ENCODE measurements around the gene LOXHD1. TPM values are rescaled to one million over a fixed set of nuclear protein-coding genes. Genes with fewer than 3 reads are reported as not detected.

LOXHD1 gene
- polyA plus RNA-seq, 4 donors, result 0.12 to 0.27 (median 0.19) TPM; not detected in 1

DNA sequence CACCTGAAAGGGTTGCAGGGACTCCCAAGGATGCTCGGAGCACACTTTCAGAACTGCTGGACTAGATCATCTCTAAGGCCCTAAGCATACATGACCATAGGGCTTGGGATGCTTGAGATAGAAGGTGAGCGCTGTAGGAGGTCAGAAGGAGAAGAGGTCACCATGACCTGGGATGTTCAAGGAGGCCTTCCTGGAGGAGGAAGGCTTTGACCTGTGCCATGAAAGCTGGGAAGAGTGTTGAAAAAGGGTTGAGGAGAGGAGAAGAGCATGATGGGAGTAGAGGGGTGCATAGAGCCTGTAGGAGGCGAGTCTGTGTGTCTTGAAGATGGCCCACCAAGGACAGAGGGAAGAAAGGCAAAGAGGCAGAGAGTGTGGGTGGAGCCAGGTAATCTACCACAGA is 222.4 kb downstream of the LOXHD1 start:
- no peak overlapping the region for H3K4me3 ChIP-seq (ENCODE audit: low read depth in 1 of 3, low read length in 3 of 3)
- H3K9me3 ChIP-seq (ENCODE audit: control insufficient read depth in 2 of 2, insufficient read depth in 1 of 2, low read depth in 1 of 2, low read length in 1 of 2), result no peaks in the 10 kb centered on the region
- H3K27ac ChIP-seq (ENCODE audit: low read depth in 1 of 3, low read length in 2 of 3), result no peak overlapping the region
- H3K36me3 ChIP-seq (ENCODE audit: control insufficient read depth in 3 of 3, insufficient read depth in 2 of 3, low read depth in 1 of 3, low read length in 3 of 3), result no peaks in the 10 kb centered on the region
- WGBS, 3 donors, result 86 to 93% (median 90%) methylated on average over 3 of the region's 3 CpGs
- DNase-seq (no peak), FAIRE-seq (no peak)
- H3K4me1 ChIP-seq (ENCODE audit: control insufficient read depth in 3 of 3, insufficient read depth in 2 of 3, low read depth in 1 of 3, low read length in 2 of 3), result no peaks in the 10 kb centered on the region
- no peaks in the 10 kb centered on the region for H3K27me3 ChIP-seq (ENCODE audit: control insufficient read depth in 3 of 3, insufficient read depth in 3 of 3, low read length in 3 of 3)

DNA sequence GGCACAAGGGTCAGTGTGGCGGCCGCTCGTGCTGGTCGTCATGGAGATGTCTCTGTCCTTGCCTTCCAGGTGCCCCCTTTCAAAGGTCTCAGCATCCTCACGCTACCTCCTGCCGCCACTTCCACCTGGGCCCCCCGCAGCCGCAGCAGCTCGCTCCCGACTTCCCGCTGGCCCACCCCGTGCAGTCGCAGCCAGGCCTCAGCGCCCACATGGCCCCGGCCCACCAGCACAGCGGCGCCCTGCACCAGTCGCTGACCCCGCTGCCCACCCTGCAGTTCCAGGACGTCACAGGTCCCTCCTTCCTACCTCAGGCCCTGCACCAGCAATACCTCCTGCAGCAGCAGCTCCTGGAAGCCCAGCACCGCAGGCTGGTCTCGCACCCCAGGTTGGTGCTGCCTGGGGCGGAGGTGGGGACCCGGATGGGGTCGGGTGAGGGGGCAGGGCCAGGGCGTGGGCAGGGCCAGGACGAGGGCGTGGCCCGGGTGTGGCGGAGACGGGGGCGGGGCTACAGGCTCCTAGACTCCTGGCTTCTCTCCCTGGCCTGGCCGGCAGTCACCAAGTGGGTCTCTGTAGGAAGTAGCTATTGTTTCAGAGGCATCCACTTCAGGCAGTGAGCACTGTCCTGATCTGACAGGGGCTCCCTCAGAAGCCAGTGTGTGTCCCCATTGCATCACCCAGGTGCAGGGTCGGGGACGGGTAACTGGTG is 223.7 kb downstream of the LOXHD1 start:
- WGBS, 3 donors, result 63 to 76% (median 73%) methylated on average over 34 to 35 of the region's 35 CpGs
- Histone ChIP-seq H3K27ac (ENCODE audit: low read depth in 1 of 3, low read length in 2 of 3) (no peak overlapping the region), H3K27me3 (ENCODE audit: control insufficient read depth in 3 of 3, insufficient read depth in 3 of 3, low read length in 3 of 3) (no peaks in the 10 kb centered on the region), H3K9me3 (ENCODE audit: control insufficient read depth in 2 of 2, insufficient read depth in 1 of 2, low read depth in 1 of 2, low read length in 1 of 2) (no peaks in the 10 kb centered on the region), H3K36me3 (ENCODE audit: control insufficient read depth in 3 of 3, insufficient read depth in 2 of 3, low read depth in 1 of 3, low read length in 3 of 3) (no peaks in the 10 kb centered on the region), H3K4me3 (ENCODE audit: low read depth in 1 of 3, low read length in 3 of 3) (no peak overlapping the region), H3K4me1 (ENCODE audit: control insufficient read depth in 3 of 3, insufficient read depth in 2 of 3, low read depth in 1 of 3, low read length in 2 of 3) (no peaks in the 10 kb centered on the region)
- DNase-seq, result no peak
- no peak for FAIRE-seq

DNA sequence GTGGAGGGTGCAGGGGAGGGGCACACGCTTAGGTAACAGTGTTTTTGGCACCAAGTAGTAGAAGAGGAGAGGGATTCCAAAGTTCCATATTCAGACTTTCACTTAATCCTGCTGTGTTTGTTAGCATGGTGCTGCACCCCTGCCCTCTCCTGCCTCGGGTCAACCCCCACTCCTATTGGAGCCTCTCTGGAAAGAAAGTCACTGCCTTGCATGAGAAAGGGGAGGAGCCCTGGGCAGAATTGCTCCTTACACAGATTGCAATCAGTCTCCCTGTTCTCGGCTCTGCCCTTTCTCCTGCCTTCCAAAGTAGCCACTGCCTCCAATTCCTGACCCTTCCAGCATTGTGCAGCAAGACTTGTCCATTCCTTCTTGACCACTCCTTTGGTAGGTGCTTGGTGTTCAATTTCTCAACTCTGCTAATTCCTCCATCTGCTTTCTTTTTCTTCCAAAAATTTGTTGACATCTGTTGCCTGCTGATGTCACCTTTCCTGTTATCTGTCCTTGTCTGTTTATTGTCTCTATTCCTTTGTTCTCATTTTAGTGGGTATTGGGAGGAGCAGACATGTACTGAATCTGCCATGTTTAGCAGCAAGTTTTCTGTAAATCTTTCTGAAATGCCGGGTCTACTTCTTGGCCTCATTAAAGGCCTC is 225.4 kb downstream of the LOXHD1 start:
- DNase-seq, result no peak
- Histone ChIP-seq H3K27me3 (ENCODE audit: control insufficient read depth in 3 of 3, insufficient read depth in 3 of 3, low read length in 3 of 3) (no peaks in the 10 kb centered on the region), H3K4me3 (ENCODE audit: low read depth in 1 of 3, low read length in 3 of 3) (no peak overlapping the region), H3K36me3 (ENCODE audit: control insufficient read depth in 3 of 3, insufficient read depth in 2 of 3, low read depth in 1 of 3, low read length in 3 of 3) (no peaks in the 10 kb centered on the region), H3K4me1 (ENCODE audit: control insufficient read depth in 3 of 3, insufficient read depth in 2 of 3, low read depth in 1 of 3, low read length in 2 of 3) (no peaks in the 10 kb centered on the region), H3K27ac (ENCODE audit: low read depth in 1 of 3, low read length in 2 of 3) (no peak overlapping the region), H3K9me3 (ENCODE audit: control insufficient read depth in 2 of 2, insufficient read depth in 1 of 2, low read depth in 1 of 2, low read length in 1 of 2) (no peaks in the 10 kb centered on the region)
- FAIRE-seq, result no peak
- 38 to 61% (median 43%) methylated on average over 4 of the region's 4 CpGs for WGBS, 3 donors

DNA sequence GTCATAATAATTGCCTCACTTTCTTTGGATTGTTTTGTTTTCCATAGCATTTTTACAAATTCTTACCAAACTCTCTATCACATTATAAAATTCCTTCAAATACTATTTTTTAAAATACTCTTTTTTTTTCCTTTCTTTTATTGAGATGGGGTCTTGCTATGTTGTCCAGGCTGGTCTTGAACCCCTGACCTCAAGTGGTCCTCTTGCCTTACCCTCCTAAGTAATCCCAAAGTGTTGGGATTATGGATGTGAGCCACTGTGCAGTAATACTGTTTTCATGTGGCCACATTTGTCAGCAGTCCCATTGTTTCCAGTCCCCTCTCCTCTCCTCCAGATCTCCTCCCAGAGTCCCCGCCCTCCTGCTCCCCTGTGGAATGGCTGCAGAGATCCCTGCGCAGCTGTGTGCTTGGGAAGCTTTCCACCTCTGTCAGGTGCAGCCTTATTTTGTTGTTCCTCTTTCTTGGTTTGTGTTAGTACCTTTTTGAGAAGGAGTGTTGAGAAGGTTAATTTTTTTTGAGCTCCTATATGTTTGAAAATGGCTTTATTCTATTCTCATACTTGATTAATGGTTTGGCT is 227.3 kb downstream of the LOXHD1 start:
- WGBS, 3 donors, result 60 to 79% (median 62%) methylated on average over 2 of the region's 2 CpGs
- Histone ChIP-seq H3K4me3 (ENCODE audit: low read depth in 1 of 3, low read length in 3 of 3) (no peak overlapping the region), H3K27me3 (ENCODE audit: control insufficient read depth in 3 of 3, insufficient read depth in 3 of 3, low read length in 3 of 3) (no peaks in the 10 kb centered on the region), H3K9me3 (ENCODE audit: control insufficient read depth in 2 of 2, insufficient read depth in 1 of 2, low read depth in 1 of 2, low read length in 1 of 2) (no peaks in the 10 kb centered on the region), H3K27ac (ENCODE audit: low read depth in 1 of 3, low read length in 2 of 3) (no peak overlapping the region), H3K4me1 (ENCODE audit: control insufficient read depth in 3 of 3, insufficient read depth in 2 of 3, low read depth in 1 of 3, low read length in 2 of 3) (no peaks in the 10 kb centered on the region), H3K36me3 (ENCODE audit: control insufficient read depth in 3 of 3, insufficient read depth in 2 of 3, low read depth in 1 of 3, low read length in 3 of 3) (no peaks in the 10 kb centered on the region)
- DNase-seq, result no peak
- FAIRE-seq, result no peak

DNA sequence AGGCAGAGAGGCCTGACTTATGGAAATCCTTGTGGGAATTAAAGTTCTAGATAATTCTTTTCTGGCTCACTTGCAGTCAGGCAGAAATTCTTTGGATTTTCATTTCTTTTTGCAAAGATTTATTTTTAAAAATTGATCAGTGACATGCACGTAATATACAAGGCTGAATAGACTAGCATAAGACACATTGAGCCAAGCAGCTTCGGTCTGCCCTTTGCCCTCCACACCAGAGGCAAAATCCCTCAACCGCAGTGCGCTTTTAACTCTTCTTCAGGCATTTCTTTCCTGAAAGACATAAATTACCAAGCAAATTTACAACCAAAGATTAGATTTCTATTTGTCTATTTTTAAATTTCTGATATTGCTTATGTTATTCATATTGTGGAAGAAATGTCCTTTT is 227.9 kb downstream of the LOXHD1 start:
- no peak for DNase-seq
- Histone ChIP-seq H3K27ac (ENCODE audit: low read depth in 1 of 3, low read length in 2 of 3) (no peak overlapping the region), H3K4me1 (ENCODE audit: control insufficient read depth in 3 of 3, insufficient read depth in 2 of 3, low read depth in 1 of 3, low read length in 2 of 3) (no peaks in the 10 kb centered on the region), H3K4me3 (ENCODE audit: low read depth in 1 of 3, low read length in 3 of 3) (no peak overlapping the region), H3K9me3 (ENCODE audit: control insufficient read depth in 2 of 2, insufficient read depth in 1 of 2, low read depth in 1 of 2, low read length in 1 of 2) (no peaks in the 10 kb centered on the region), H3K36me3 (ENCODE audit: control insufficient read depth in 3 of 3, insufficient read depth in 2 of 3, low read depth in 1 of 3, low read length in 3 of 3) (no peaks in the 10 kb centered on the region), H3K27me3 (ENCODE audit: control insufficient read depth in 3 of 3, insufficient read depth in 3 of 3, low read length in 3 of 3) (no peaks in the 10 kb centered on the region)
- 44 to 69% (median 53%) methylated on average over 4 of the region's 4 CpGs for WGBS, 3 donors
- FAIRE-seq, result no peak

DNA sequence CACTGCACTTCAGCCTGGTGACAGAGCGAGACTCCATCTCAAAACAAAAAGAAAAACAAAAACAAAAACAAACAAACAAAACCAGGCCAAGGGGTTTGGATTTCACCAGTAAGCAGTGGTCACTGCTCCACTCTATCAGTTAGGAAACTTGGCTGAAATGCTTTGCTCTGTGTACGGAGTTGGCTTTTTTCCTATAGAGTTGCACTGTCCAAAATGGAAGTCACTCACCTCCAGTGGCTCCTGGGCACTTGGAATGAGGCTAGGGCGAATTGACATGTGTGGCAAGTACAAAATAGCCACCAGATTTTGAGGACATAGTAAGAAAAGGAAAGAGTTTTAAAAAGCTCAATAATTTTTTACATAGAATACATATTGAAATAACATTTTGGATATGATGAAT is 228.7 kb downstream of the LOXHD1 start:
- no peaks in the 10 kb centered on the region for H3K36me3 ChIP-seq (ENCODE audit: control insufficient read depth in 3 of 3, insufficient read depth in 2 of 3, low read depth in 1 of 3, low read length in 3 of 3)
- WGBS, 3 donors, result 55 to 78% (median 64%) methylated on average over 3 of the region's 3 CpGs
- no peak for FAIRE-seq

DNA sequence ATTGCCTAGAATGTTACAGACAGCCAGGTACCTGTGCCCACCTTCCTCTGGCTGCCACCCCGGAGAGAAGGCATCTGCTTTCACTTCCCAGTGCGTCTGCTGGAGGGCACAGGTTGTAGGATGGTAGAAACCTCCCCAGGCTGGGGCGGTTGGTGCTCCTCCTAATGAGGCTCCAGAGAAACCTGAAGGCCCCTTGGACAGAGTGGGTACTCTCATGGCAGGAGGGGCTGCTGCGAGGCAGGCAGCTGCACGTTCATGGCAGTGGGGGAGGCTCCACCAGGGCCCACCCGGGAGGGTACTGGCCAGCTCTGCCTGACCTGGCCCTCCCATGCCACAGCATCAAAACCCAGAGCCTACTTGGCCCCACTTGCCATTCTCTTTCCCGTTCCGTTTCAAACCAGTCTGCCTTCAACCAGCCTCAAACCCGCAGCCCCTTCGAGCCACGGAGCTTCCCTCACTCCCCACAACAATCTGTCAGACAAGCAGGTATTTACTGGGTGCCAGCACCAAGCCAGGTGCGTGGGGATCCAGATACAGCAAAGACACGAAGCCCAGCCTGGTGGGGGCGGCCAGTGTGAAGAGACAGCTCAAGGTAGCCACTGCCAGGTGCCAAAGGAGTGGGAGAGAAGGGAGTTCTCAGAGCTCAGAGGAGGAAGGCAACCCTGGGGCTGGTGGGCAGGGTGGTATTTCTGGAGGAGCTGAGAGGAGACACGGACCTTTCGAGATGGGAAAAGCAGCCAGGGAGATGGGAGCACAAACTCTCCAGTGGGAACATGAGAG is 229.6 kb downstream of the LOXHD1 start:
- no peaks in the 10 kb centered on the region for H3K9me3 ChIP-seq (ENCODE audit: control insufficient read depth in 2 of 2, insufficient read depth in 1 of 2, low read depth in 1 of 2, low read length in 1 of 2)
- no peak overlapping the region for H3K27ac ChIP-seq (ENCODE audit: low read depth in 1 of 3, low read length in 2 of 3)
- DNase-seq (no peak), FAIRE-seq (no peak)
- H3K36me3 ChIP-seq (ENCODE audit: control insufficient read depth in 3 of 3, insufficient read depth in 2 of 3, low read depth in 1 of 3, low read length in 3 of 3), result no peaks in the 10 kb centered on the region
- 81 to 87% (median 85%) methylated on average over 16 of the region's 16 CpGs for WGBS, 3 donors
- no peak overlapping the region for H3K4me3 ChIP-seq (ENCODE audit: low read depth in 1 of 3, low read length in 3 of 3)
- no peaks in the 10 kb centered on the region for H3K27me3 ChIP-seq (ENCODE audit: control insufficient read depth in 3 of 3, insufficient read depth in 3 of 3, low read length in 3 of 3)
- H3K4me1 ChIP-seq (ENCODE audit: control insufficient read depth in 3 of 3, insufficient read depth in 2 of 3, low read depth in 1 of 3, low read length in 2 of 3), result peaks cover 0 to 1% (median 0%) of the 10 kb centered on the region in 3 donors

More for the DNA sequence above, 228.7 kb downstream of the LOXHD1 start:
- H3K27me3 ChIP-seq (ENCODE audit: control insufficient read depth in 3 of 3, insufficient read depth in 3 of 3, low read length in 3 of 3), result no peaks in the 10 kb centered on the region
- no peaks in the 10 kb centered on the region for H3K9me3 ChIP-seq (ENCODE audit: control insufficient read depth in 2 of 2, insufficient read depth in 1 of 2, low read depth in 1 of 2, low read length in 1 of 2)
- H3K27ac ChIP-seq (ENCODE audit: low read depth in 1 of 3, low read length in 2 of 3), result no peak overlapping the region
- no peaks in the 10 kb centered on the region for H3K4me1 ChIP-seq (ENCODE audit: control insufficient read depth in 3 of 3, insufficient read depth in 2 of 3, low read depth in 1 of 3, low read length in 2 of 3)
- no peak for DNase-seq
- H3K4me3 ChIP-seq (ENCODE audit: low read depth in 1 of 3, low read length in 3 of 3), result no peak overlapping the region

Data from small intestine (tissue), 7 donors.